ENCODE results near the gene SNAP47. TPM values are rescaled to one million over a fixed set of nuclear protein-coding genes. Genes with fewer than 3 reads are reported as not detected.

SNAP47 gene
- polyA plus RNA-seq, 1 donor from 2014 or later = 56.0 TPM

DNA sequence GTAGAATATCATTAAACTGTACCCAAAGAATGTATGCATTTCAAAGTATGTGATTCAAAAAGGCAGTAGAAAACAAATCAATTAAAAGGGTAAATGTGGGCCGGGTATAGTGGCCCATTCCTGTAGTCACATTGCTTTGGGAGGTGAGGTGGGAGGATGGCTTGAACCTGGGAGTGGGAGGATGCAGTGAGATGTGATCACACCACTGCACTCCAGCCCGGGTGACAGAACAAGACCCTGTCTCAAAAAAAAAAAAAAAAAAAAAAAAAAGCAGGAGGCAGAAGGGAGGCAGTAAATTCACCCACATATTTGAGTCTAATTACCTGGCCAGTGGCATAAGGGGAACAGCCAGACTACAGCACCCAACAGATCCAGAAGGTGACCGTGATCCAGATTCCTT is 62.4 kb downstream of the SNAP47 start:
- Histone ChIP-seq H3K79me2 (replicated peaks; ENCODE audit: insufficient read depth, low read length) (no peaks in the 10 kb centered on the region), H3K36me3 (ENCODE audit: insufficient read depth, low read length) (no peaks in the 10 kb centered on the region), H4K20me1 (ENCODE audit: insufficient read depth) (no peaks in the 10 kb centered on the region), H2AFZ (ENCODE audit: low read depth, low read length) (no peak overlapping the region), H3K27ac (ENCODE audit: low read length) (no peak overlapping the region), H3K4me2 (ENCODE audit: low read length) (no peak overlapping the region), H3K4me3 (ENCODE audit: low read length) (no peak overlapping the region), H3K9me3 (ENCODE audit: low read length) (no peaks in the 10 kb centered on the region), H3K9me2 (ENCODE audit: insufficient read depth, low read length) (no peaks in the 10 kb centered on the region), H3K27me3 (ENCODE audit: insufficient read depth, low read depth, low read length) (no peaks in the 10 kb centered on the region), H3F3A (ENCODE audit: insufficient read depth, low read length, poor library complexity, severe bottlenecking) (no peaks in the 10 kb centered on the region), H3K9ac (ENCODE audit: low read length) (no peak overlapping the region)
- no peak for TF ChIP-seq POLR2AphosphoS5 (IDR thresholded peaks at IDR 0.05)
- no peak for TF ChIP-seq EZH2 (IDR thresholded peaks at IDR 0.05; ENCODE audit: borderline replicate concordance, insufficient read depth, low read length, poor library complexity, severe bottlenecking)
- TF ChIP-seq, protein P1, sequence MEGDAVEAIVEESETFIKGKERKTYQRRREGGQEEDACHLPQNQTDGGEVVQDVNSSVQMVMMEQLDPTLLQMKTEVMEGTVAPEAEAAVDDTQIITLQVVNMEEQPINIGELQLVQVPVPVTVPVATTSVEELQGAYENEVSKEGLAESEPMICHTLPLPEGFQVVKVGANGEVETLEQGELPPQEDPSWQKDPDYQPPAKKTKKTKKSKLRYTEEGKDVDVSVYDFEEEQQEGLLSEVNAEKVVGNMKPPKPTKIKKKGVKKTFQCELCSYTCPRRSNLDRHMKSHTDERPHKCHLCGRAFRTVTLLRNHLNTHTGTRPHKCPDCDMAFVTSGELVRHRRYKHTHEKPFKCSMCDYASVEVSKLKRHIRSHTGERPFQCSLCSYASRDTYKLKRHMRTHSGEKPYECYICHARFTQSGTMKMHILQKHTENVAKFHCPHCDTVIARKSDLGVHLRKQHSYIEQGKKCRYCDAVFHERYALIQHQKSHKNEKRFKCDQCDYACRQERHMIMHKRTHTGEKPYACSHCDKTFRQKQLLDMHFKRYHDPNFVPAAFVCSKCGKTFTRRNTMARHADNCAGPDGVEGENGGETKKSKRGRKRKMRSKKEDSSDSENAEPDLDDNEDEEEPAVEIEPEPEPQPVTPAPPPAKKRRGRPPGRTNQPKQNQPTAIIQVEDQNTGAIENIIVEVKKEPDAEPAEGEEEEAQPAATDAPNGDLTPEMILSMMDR (IDR thresholded peaks at IDR 0.05; ENCODE audit: poor library complexity, severe bottlenecking) = no peak
- no peak for TF ChIP-seq SMC3 (conservative IDR thresholded peaks at IDR 0.05; ENCODE audit: poor library complexity)
- TF ChIP-seq, protein P2, sequence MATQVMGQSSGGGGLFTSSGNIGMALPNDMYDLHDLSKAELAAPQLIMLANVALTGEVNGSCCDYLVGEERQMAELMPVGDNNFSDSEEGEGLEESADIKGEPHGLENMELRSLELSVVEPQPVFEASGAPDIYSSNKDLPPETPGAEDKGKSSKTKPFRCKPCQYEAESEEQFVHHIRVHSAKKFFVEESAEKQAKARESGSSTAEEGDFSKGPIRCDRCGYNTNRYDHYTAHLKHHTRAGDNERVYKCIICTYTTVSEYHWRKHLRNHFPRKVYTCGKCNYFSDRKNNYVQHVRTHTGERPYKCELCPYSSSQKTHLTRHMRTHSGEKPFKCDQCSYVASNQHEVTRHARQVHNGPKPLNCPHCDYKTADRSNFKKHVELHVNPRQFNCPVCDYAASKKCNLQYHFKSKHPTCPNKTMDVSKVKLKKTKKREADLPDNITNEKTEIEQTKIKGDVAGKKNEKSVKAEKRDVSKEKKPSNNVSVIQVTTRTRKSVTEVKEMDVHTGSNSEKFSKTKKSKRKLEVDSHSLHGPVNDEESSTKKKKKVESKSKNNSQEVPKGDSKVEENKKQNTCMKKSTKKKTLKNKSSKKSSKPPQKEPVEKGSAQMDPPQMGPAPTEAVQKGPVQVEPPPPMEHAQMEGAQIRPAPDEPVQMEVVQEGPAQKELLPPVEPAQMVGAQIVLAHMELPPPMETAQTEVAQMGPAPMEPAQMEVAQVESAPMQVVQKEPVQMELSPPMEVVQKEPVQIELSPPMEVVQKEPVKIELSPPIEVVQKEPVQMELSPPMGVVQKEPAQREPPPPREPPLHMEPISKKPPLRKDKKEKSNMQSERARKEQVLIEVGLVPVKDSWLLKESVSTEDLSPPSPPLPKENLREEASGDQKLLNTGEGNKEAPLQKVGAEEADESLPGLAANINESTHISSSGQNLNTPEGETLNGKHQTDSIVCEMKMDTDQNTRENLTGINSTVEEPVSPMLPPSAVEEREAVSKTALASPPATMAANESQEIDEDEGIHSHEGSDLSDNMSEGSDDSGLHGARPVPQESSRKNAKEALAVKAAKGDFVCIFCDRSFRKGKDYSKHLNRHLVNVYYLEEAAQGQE (IDR thresholded peaks at IDR 0.05; ENCODE audit: borderline replicate concordance) = no peak
- TF ChIP-seq MXI1 (conservative IDR thresholded peaks at IDR 0.05; ENCODE audit: poor library complexity, severe bottlenecking) = no peak
- no peak for TF ChIP-seq RAD21 (conservative IDR thresholded peaks at IDR 0.05)
- no peak for TF ChIP-seq TAF1 (IDR thresholded peaks at IDR 0.05; ENCODE audit: low read depth)
- no peak for TF ChIP-seq EP300 (conservative IDR thresholded peaks at IDR 0.05; ENCODE audit: poor library complexity, severe bottlenecking)

DNA sequence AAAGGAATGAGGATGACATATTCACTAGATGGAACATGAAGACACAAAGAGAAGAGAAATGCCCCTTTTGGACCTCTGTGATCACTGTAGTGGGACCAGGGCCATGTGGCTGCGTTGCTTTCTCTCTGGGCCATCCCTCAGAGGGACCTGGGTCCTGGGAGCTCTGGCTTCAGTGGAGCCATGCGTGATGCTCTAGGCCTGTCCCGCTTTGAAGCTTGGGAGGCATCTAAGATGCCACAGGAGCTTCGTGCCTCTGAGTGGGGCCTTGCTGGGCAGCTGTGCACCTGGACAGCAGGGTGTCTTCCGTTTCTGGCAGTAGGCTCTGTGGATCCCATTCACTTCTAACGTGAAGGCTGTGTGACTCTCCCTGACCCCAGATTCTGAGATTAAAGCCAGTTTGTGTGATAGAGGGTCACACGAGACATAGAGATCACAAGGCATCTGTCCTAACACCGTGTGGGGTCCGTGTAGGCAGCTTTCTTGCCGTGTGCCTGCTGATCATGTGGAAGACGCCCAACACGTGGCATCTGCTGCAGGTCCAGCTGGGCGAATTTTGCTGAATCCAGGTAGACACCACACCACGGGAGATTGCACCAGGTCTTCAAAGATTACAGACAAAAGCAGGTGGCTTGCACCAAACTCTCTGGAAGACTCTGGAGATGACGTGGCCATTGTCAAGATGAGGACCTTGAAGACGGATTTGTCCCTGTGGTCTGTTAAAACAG is 63.0 kb downstream of the SNAP47 start:
- Histone ChIP-seq H3K27me3 (ENCODE audit: insufficient read depth, low read depth, low read length) (no peaks in the 10 kb centered on the region), H3K9me2 (ENCODE audit: insufficient read depth, low read length) (no peaks in the 10 kb centered on the region), H3F3A (ENCODE audit: insufficient read depth, low read length, poor library complexity, severe bottlenecking) (no peaks in the 10 kb centered on the region), H2AFZ (ENCODE audit: low read depth, low read length) (no peak overlapping the region), H3K4me3 (ENCODE audit: low read length) (no peak overlapping the region), H3K9me3 (ENCODE audit: low read length) (no peaks in the 10 kb centered on the region), H3K9ac (ENCODE audit: low read length) (no peak overlapping the region), H3K4me2 (ENCODE audit: low read length) (no peak overlapping the region), H3K27ac (ENCODE audit: low read length) (no peak overlapping the region), H3K36me3 (ENCODE audit: insufficient read depth, low read length) (no peaks in the 10 kb centered on the region), H3K79me2 (replicated peaks; ENCODE audit: insufficient read depth, low read length) (no peaks in the 10 kb centered on the region), H4K20me1 (ENCODE audit: insufficient read depth) (no peaks in the 10 kb centered on the region)
- TF ChIP-seq TAF1 (IDR thresholded peaks at IDR 0.05; ENCODE audit: low read depth) (no peak), EZH2 (IDR thresholded peaks at IDR 0.05; ENCODE audit: borderline replicate concordance, insufficient read depth, low read length, poor library complexity, severe bottlenecking) (no peak), RAD21 (conservative IDR thresholded peaks at IDR 0.05) (no peak), POLR2AphosphoS5 (IDR thresholded peaks at IDR 0.05) (no peak), SMC3 (conservative IDR thresholded peaks at IDR 0.05; ENCODE audit: poor library complexity) (no peak), EP300 (conservative IDR thresholded peaks at IDR 0.05; ENCODE audit: poor library complexity, severe bottlenecking) (no peak), MXI1 (conservative IDR thresholded peaks at IDR 0.05; ENCODE audit: poor library complexity, severe bottlenecking) (no peak)
- TF ChIP-seq, protein P1 (IDR thresholded peaks at IDR 0.05; ENCODE audit: poor library complexity, severe bottlenecking) = no peak
- TF ChIP-seq, protein P2 (IDR thresholded peaks at IDR 0.05; ENCODE audit: borderline replicate concordance) = no peak
